ENCODE data around the gene NFYB. TPM values are rescaled to one million over a fixed set of nuclear protein-coding genes. Genes with fewer than 3 reads are reported as not detected.

The NFYB gene
- total RNA-seq, 5 donors from 2014 or later (not counting 1 experiment from before 2014, with no cell fraction given) = 15.6 to 23.7 (median 22.3) TPM

- no peak overlapping the region for H3K4me3 ChIP-seq (ENCODE audit: control insufficient read depth in 1 of 2, extremely low read depth in 1 of 2, low read length in 1 of 2)
- H3K36me3 Mint-ChIP-seq = peaks cover 46% of the 10 kb centered on the region
- peaks cover 0 to 9% (median 6%) of the 10 kb centered on the region in 3 donors for H3K4me1 Mint-ChIP-seq
- DNase-seq (no peak), ATAC-seq (replicated peaks in 1 of 4) (no peak)
- WGBS (ENCODE audit: insufficient coverage) = 28% methylated on average over 3 of the region's 8 CpGs
- no peaks in the 10 kb centered on the region for H3K9me3 ChIP-seq
- H3K4me3 Mint-ChIP-seq = no peak overlapping the region
- no peaks in the 10 kb centered on the region for H3K9me3 Mint-ChIP-seq
- no peak overlapping the region for H3K27ac ChIP-seq (ENCODE audit: low read length)
- peaks cover 9 to 72% of the 10 kb centered on the region in 2 donors for H3K36me3 ChIP-seq (ENCODE audit: control insufficient read depth in 2 of 2, extremely low read depth in 1 of 2, insufficient read depth in 1 of 2, low read length in 1 of 2)
- H3K27me3 ChIP-seq (replicated peaks in 1 of 2; ENCODE audit: control insufficient read depth in 2 of 2, extremely low read depth in 1 of 2, insufficient read depth in 2 of 2, low read length in 1 of 2) = no peaks in the 10 kb centered on the region
- H3K4me1 ChIP-seq (ENCODE audit: control insufficient read depth in 1 of 2, extremely low read depth in 1 of 2, insufficient read depth in 2 of 2, low read length in 2 of 2) = no peaks in the 10 kb centered on the region
- H3K27ac Mint-ChIP-seq = no peak overlapping the region
- ChIA-PET CTCF (no interaction called here), POLR2A (no interaction called here)
- H3K27me3 Mint-ChIP-seq = no peaks in the 10 kb centered on the region
Measured at GRCh38 chr12:104083769-104084475, 54.1 kb downstream of the NFYB start.

DNA sequence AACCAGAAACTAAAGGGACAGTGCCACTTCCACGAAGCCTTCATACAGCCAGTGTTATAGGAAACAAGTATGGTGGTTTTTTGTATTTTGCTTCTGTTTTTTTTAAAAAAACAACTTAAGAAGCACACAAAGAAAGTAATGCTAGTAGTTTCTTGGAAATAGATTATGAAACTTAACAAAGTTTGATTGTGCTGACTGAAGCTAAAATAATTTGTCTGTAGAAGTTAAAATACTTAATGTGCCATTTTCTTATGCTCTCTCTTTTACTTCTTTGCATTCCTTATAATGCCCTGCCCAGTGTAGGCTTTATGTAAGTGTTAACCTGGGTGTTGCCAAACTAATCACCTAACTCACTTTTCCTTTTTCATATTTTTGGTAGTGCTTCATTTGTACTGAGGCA, 57.2 kb downstream of the NFYB start:
- CTCF ChIA-PET = interaction anchor here in 1 of 2 donors (0.7 kb wide), 1 partner anchor 185 kb away, joined by 4 read pairs; no protein-coding TSS in a partner anchor
- no peaks in the 10 kb centered on the region for H3K9me3 Mint-ChIP-seq

GRCh38 chr12:104079024-104079423, 59.0 kb downstream of the NFYB start:
- Mint-ChIP-seq H3K36me3 (peaks cover 45% of the 10 kb centered on the region), H3K27me3 (no peaks in the 10 kb centered on the region), H3K9me3 (no peaks in the 10 kb centered on the region), H3K4me1 (peaks cover 23 to 25% (median 25%) of the 10 kb centered on the region in 3 donors), H3K4me3 (no peak overlapping the region), H3K27ac (no peak overlapping the region)
- ATAC-seq (replicated peaks in 1 of 4) = no peak
- ChIA-PET CTCF (interaction anchor here (0.9 to 2.3 kb wide), 2 partner anchors 9 to 30 kb away, joined by 3 to 5 read pairs; no protein-coding TSS in a partner anchor), POLR2A (no interaction called here)
- Histone ChIP-seq H3K27me3 (replicated peaks in 1 of 2; ENCODE audit: control insufficient read depth in 2 of 2, extremely low read depth in 1 of 2, insufficient read depth in 2 of 2, low read length in 1 of 2) (no peaks in the 10 kb centered on the region), H3K4me1 (ENCODE audit: control insufficient read depth in 1 of 2, extremely low read depth in 1 of 2, insufficient read depth in 2 of 2, low read length in 2 of 2) (no peaks in the 10 kb centered on the region), H3K4me3 (ENCODE audit: control insufficient read depth in 1 of 2, extremely low read depth in 1 of 2, low read length in 1 of 2) (no peak overlapping the region), H3K9me3 (no peaks in the 10 kb centered on the region), H3K27ac (ENCODE audit: low read length) (no peak overlapping the region), H3K36me3 (ENCODE audit: control insufficient read depth in 2 of 2, extremely low read depth in 1 of 2, insufficient read depth in 1 of 2, low read length in 1 of 2) (peaks cover 5 to 47% of the 10 kb centered on the region in 2 donors)
- DNase-seq = no peak
- WGBS (ENCODE audit: insufficient coverage) = no CpG with 5 or more reads among the region's 1 CpG

More for the DNA sequence above, 57.2 kb downstream of the NFYB start:
- POLR2A ChIA-PET = no interaction called here
- no peak overlapping the region for H3K27ac Mint-ChIP-seq
- H3K27me3 Mint-ChIP-seq = no peaks in the 10 kb centered on the region
- no CpG with 5 or more reads among the region's 1 CpG for WGBS (ENCODE audit: insufficient coverage)
- no peaks in the 10 kb centered on the region for H3K9me3 ChIP-seq
- H3K4me3 Mint-ChIP-seq = no peak overlapping the region
- H3K27me3 ChIP-seq (replicated peaks in 1 of 2; ENCODE audit: control insufficient read depth in 2 of 2, extremely low read depth in 1 of 2, insufficient read depth in 2 of 2, low read length in 1 of 2) = no peaks in the 10 kb centered on the region
- peaks cover 53% of the 10 kb centered on the region for H3K36me3 Mint-ChIP-seq
- peaks cover 6 to 53% of the 10 kb centered on the region in 2 donors for H3K36me3 ChIP-seq (ENCODE audit: control insufficient read depth in 2 of 2, extremely low read depth in 1 of 2, insufficient read depth in 1 of 2, low read length in 1 of 2)
- no peak overlapping the region for H3K27ac ChIP-seq (ENCODE audit: low read length)
- peaks cover 19 to 22% (median 19%) of the 10 kb centered on the region in 3 donors for H3K4me1 Mint-ChIP-seq
- no peak overlapping the region for H3K4me3 ChIP-seq (ENCODE audit: control insufficient read depth in 1 of 2, extremely low read depth in 1 of 2, low read length in 1 of 2)
- DNase-seq (no peak), ATAC-seq (replicated peaks in 1 of 4) (no peak)
- no peaks in the 10 kb centered on the region for H3K4me1 ChIP-seq (ENCODE audit: control insufficient read depth in 1 of 2, extremely low read depth in 1 of 2, insufficient read depth in 2 of 2, low read length in 2 of 2)

DNA sequence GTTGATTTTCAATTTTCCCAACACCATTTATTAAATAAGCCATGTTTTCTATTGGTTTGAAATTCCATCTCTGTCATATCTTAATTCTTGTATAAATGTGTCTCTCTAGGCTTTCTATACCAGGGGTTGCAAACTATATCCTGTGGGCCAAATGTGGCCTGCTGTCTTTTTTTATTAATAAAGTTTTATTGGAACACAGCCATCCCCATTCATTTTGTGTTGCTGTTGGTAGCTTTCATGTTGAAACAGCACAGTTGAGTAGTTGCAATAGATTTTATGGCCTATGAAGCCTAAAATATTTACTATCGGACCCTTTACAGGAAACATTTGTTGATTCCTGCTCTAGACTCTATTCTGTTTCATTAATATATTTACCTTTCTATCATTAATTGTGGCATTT, 64.3 kb downstream of the NFYB start:
- WGBS (ENCODE audit: insufficient coverage) = no CpG with 5 or more reads among the region's 1 CpG
- Histone ChIP-seq H3K27ac (ENCODE audit: low read length) (no peak overlapping the region), H3K27me3 (replicated peaks in 1 of 2; ENCODE audit: control insufficient read depth in 2 of 2, extremely low read depth in 1 of 2, insufficient read depth in 2 of 2, low read length in 1 of 2) (no peaks in the 10 kb centered on the region), H3K4me1 (ENCODE audit: control insufficient read depth in 1 of 2, extremely low read depth in 1 of 2, insufficient read depth in 2 of 2, low read length in 2 of 2) (no peaks in the 10 kb centered on the region), H3K36me3 (ENCODE audit: control insufficient read depth in 2 of 2, extremely low read depth in 1 of 2, insufficient read depth in 1 of 2, low read length in 1 of 2) (peaks cover 0 to 17% of the 10 kb centered on the region in 2 donors), H3K9me3 (no peaks in the 10 kb centered on the region), H3K4me3 (ENCODE audit: control insufficient read depth in 1 of 2, extremely low read depth in 1 of 2, low read length in 1 of 2) (no peak overlapping the region)
- no peaks in the 10 kb centered on the region for H3K9me3 Mint-ChIP-seq
- POLR2A ChIA-PET = no interaction called here
- H3K4me3 Mint-ChIP-seq = no peak overlapping the region
- no peaks in the 10 kb centered on the region for H3K27me3 Mint-ChIP-seq
- peaks cover 26% of the 10 kb centered on the region for H3K36me3 Mint-ChIP-seq
- no peak overlapping the region for H3K27ac Mint-ChIP-seq
- no peak for DNase-seq
- no peak for ATAC-seq (replicated peaks in 1 of 4)
- CTCF ChIA-PET = no interaction called here
- peaks cover 21 to 28% (median 25%) of the 10 kb centered on the region in 3 donors for H3K4me1 Mint-ChIP-seq

GRCh38 chr12:104072099-104072498, 65.9 kb downstream of the NFYB start:
- Mint-ChIP-seq H3K4me1 (peaks cover 25 to 35% (median 29%) of the 10 kb centered on the region in 3 donors), H3K27ac (no peak overlapping the region), H3K9me3 (no peaks in the 10 kb centered on the region), H3K27me3 (no peaks in the 10 kb centered on the region), H3K36me3 (peaks cover 29% of the 10 kb centered on the region), H3K4me3 (no peak overlapping the region)
- 100% methylated on average over 2 of the region's 2 CpGs for WGBS (ENCODE audit: insufficient coverage)
- Histone ChIP-seq H3K27me3 (replicated peaks in 1 of 2; ENCODE audit: control insufficient read depth in 2 of 2, extremely low read depth in 1 of 2, insufficient read depth in 2 of 2, low read length in 1 of 2) (no peaks in the 10 kb centered on the region), H3K9me3 (no peaks in the 10 kb centered on the region), H3K36me3 (ENCODE audit: control insufficient read depth in 2 of 2, extremely low read depth in 1 of 2, insufficient read depth in 1 of 2, low read length in 1 of 2) (peaks cover 0 to 24% of the 10 kb centered on the region in 2 donors), H3K27ac (ENCODE audit: low read length) (no peak overlapping the region), H3K4me3 (ENCODE audit: control insufficient read depth in 1 of 2, extremely low read depth in 1 of 2, low read length in 1 of 2) (no peak overlapping the region), H3K4me1 (ENCODE audit: control insufficient read depth in 1 of 2, extremely low read depth in 1 of 2, insufficient read depth in 2 of 2, low read length in 2 of 2) (no peaks in the 10 kb centered on the region)
- CTCF ChIA-PET = no interaction called here
- ATAC-seq (replicated peaks in 1 of 4) = no peak
- POLR2A ChIA-PET = no interaction called here
- no peak for DNase-seq

Other genes with a start within 250 kb of the NFYB start
- 100 to 1,000 TPM; 240 to 310 (median 290) TPM for gene HSP90B1, start 207.8 kb downstream of the NFYB start, total RNA-seq
- gene TDG, start 172.3 kb downstream of the NFYB start, total RNA-seq = 10 to 100 TPM; 25.0 to 32.4 (median 30.0) TPM
- under 1 TPM in 1 of 5 donors, not detected in 4; 0.29 TPM for gene GLT8D2, start 88.0 kb downstream of the NFYB start, total RNA-seq
- 10 to 100 TPM; 13.9 to 16.9 (median 14.9) TPM for gene HCFC2, start 73.7 kb downstream of the NFYB start, total RNA-seq
- gene TXNRD1, start 77.6 kb upstream of the NFYB start, total RNA-seq = 10 to 100 TPM; 33.1 to 91.7 (median 68.9) TPM
- gene EID3, start 165.5 kb upstream of the NFYB start, total RNA-seq = 10 to 100 TPM in 2 of 5 donors, 1 to 10 TPM in 3; 5.6 to 13.0 (median 6.0) TPM